ENCODE measurements around the gene PAX3.

Gene PAX3

DNA sequence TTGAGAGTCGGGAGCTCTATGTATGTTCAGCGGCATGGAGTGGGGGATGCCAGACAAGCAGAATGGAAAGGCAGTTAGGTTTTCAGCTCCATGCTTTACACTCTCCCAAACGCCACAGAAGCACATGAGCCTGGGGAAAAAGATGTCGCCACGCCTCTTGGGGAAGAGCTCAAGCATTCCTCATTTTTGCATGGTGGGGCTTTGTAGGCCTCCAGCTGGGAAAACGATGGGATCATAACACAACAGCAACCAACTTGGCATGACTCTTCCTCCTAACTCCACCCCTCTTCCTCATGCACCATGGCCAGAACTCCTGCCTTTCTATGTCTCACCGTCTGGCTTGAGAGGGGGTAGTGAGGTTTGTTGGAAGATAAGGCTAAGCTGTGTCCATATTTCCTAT, 102.6 kb downstream of the PAX3 start:
- no peak overlapping the region for H3K27ac ChIP-seq
- TF ChIP-seq CTCF (IDR thresholded peaks at IDR 0.05), result no peak
- H3K27me3 ChIP-seq, result peaks cover 0 to 3% of the 10 kb centered on the region in 2 donors
- H3K4me1 ChIP-seq, result no peaks in the 10 kb centered on the region
- no peaks in the 10 kb centered on the region for H3K36me3 ChIP-seq
- H3K9me3 ChIP-seq, result no peaks in the 10 kb centered on the region
- no peak overlapping the region for H3K4me3 ChIP-seq
- DNase-seq, result no peak
- intact Hi-C loops (cut with DNase I; ENCODE audit: low total_unique reads), result no loop called here

- intact Hi-C loops (cut with DNase I; ENCODE audit: low total_unique reads), result no loop called here
- TF ChIP-seq CTCF (IDR thresholded peaks at IDR 0.05), result no peak
- Histone ChIP-seq H3K27ac (no peak overlapping the region), H3K27me3 (no peaks in the 10 kb centered on the region), H3K9me3 (no peaks in the 10 kb centered on the region), H3K4me3 (no peak overlapping the region), H3K4me1 (no peaks in the 10 kb centered on the region), H3K36me3 (no peaks in the 10 kb centered on the region)
- no peak for DNase-seq
Measured at GRCh38 chr2:222194669-222195068, 104.1 kb downstream of the PAX3 start.

- Histone ChIP-seq H3K4me3 (no peak overlapping the region), H3K9me3 (no peaks in the 10 kb centered on the region), H3K27ac (no peak overlapping the region), H3K27me3 (no peaks in the 10 kb centered on the region), H3K36me3 (no peaks in the 10 kb centered on the region), H3K4me1 (no peaks in the 10 kb centered on the region)
- TF ChIP-seq CTCF (IDR thresholded peaks at IDR 0.05), result no peak
- DNase-seq, result no peak
- intact Hi-C loops (cut with DNase I; ENCODE audit: low total_unique reads), result no loop called here
Measured at GRCh38 chr2:222193328-222193983, 105.3 kb downstream of the PAX3 start.

- H3K4me3 ChIP-seq, result no peak overlapping the region
- intact Hi-C loops (cut with DNase I; ENCODE audit: low total_unique reads), result no loop called here
- DNase-seq, result no peak
- no peaks in the 10 kb centered on the region for H3K9me3 ChIP-seq
- no peaks in the 10 kb centered on the region for H3K36me3 ChIP-seq
- H3K27ac ChIP-seq, result no peak overlapping the region
- no peaks in the 10 kb centered on the region for H3K27me3 ChIP-seq
- no peak for TF ChIP-seq CTCF (IDR thresholded peaks at IDR 0.05)
- no peaks in the 10 kb centered on the region for H3K4me1 ChIP-seq
Measured at GRCh38 chr2:222180619-222181018, 118.2 kb downstream of the PAX3 start.

- H3K9me3 ChIP-seq, result no peaks in the 10 kb centered on the region
- H3K4me3 ChIP-seq, result no peak overlapping the region
- no peak for DNase-seq
- no peaks in the 10 kb centered on the region for H3K4me1 ChIP-seq
- H3K36me3 ChIP-seq, result no peaks in the 10 kb centered on the region
- intact Hi-C loops (cut with DNase I; ENCODE audit: low total_unique reads), result no loop called here
- H3K27ac ChIP-seq, result no peak overlapping the region
- no peaks in the 10 kb centered on the region for H3K27me3 ChIP-seq
- no peak for TF ChIP-seq CTCF (IDR thresholded peaks at IDR 0.05)
Measured at GRCh38 chr2:222179592-222179991, 119.2 kb downstream of the PAX3 start.

DNA sequence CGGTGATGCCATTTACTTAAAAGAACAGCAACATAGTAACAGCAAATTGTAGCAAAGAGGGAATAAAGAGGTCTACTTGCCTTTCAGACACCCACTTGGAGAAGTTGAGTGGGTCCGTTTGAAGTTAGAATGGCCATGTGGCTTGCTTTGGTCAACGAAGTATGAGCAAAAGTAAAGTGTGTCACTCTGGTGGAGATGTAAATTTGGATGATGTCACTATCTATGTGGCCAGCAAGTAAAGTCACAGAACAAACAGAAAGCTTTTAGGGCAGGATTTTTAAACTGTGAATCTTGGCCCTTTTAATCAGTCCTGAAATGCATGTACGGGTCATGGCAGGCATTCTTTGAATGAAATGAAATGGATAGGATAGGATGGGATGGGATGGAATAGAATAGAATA, 120.3 kb downstream of the PAX3 start:
- no peak overlapping the region for H3K27ac ChIP-seq
- no peaks in the 10 kb centered on the region for H3K4me1 ChIP-seq

More for the DNA sequence above, 120.3 kb downstream of the PAX3 start:
- Histone ChIP-seq H3K36me3 (no peaks in the 10 kb centered on the region), H3K9me3 (no peaks in the 10 kb centered on the region), H3K27me3 (no peaks in the 10 kb centered on the region), H3K4me3 (no peak overlapping the region)
- TF ChIP-seq CTCF (IDR thresholded peaks at IDR 0.05), result no peak
- no peak for DNase-seq
- intact Hi-C loops (cut with DNase I; ENCODE audit: low total_unique reads), result no loop called here

Data from tibial artery (tissue), 4 donors.